Karpas-422 (cell line): Measurements from ENCODE around the gene YOD1. TPM values are rescaled to one million over a fixed set of nuclear protein-coding genes. Genes with fewer than 3 reads are reported as not detected.

Experiments used
- DNase-seq: peaks from one replicate; pipeline ENCODE4 v3.0.0-alpha.2; 2015
- H2AFZ ChIP-seq: fragments of 200-600 bp; sonication (generic); 2 replicates; pipeline ENCODE4 v1.6.1; 2014; ENCODE audit warnings: antibody characterized with exemption, low read length, mixed read lengths
- H3K27ac ChIP-seq: fragments of 200-600 bp; sonication (generic); 2 replicates; pipeline ENCODE4 v1.5.1; 2014; ENCODE audit warnings: mild to moderate bottlenecking, low read length, moderate library complexity
- H3K27me3 ChIP-seq: fragments of 200-600 bp; sonication (generic); 2 replicates; pipeline ENCODE4 v1.6.1; 2014; ENCODE audit warnings: low read length, mixed read lengths
- H3K36me3 ChIP-seq: fragments of 200-600 bp; sonication (generic); 2 replicates; pipeline ENCODE4 v1.6.1; 2014; ENCODE audit warnings: low read length, mixed read lengths; ENCODE audit not compliant: insufficient read depth
- H3K4me1 ChIP-seq: fragments of 200-600 bp; sonication (generic); 2 replicates; pipeline ENCODE4 v1.6.1; 2014; ENCODE audit warnings: mild to moderate bottlenecking, low read length, mixed read lengths
- H3K4me2 ChIP-seq: fragments of 200-600 bp; sonication (generic); 2 replicates; pipeline ENCODE4 v1.6.1; 2014; ENCODE audit warnings: low read length, low read depth, mild to moderate bottlenecking; ENCODE audit not compliant: poor library complexity, severe bottlenecking
- H3K4me3 ChIP-seq: fragments of 200-600 bp; sonication (generic); 2 replicates; pipeline ENCODE4 v1.5.1; 2014; ENCODE audit warnings: mild to moderate bottlenecking, antibody characterized with exemption, low read length, mixed read lengths
- H3K79me2 ChIP-seq: fragments of 200-600 bp; sonication (generic); 2 replicates; pipeline ENCODE4 v1.6.1; 2014; ENCODE audit warnings: mild to moderate bottlenecking, low read length, mixed read lengths
- H3K9ac ChIP-seq: fragments of 200-600 bp; sonication (generic); 2 replicates; pipeline ENCODE4 v1.6.0; 2014; ENCODE audit warnings: low read length
- H3K9me2 ChIP-seq: fragments of 200-600 bp; sonication (generic), shearing (Covaris generic); replicated peaks from 2 replicates; pipeline ENCODE4 v1.6.0; 2014; ENCODE audit warnings: mild to moderate bottlenecking, low read length, moderate library complexity; ENCODE audit not compliant: insufficient read depth
- H3K9me3 ChIP-seq: fragments of 300-700, 200-600 bp; sonication (generic); 2 replicates; pipeline ENCODE4 v1.6.1; 2014; ENCODE audit warnings: low read length, mixed read lengths
- H4K20me1 ChIP-seq: fragments of 200-600 bp; sonication (generic); 2 replicates; pipeline ENCODE4 v1.6.1; 2014; ENCODE audit warnings: mild to moderate bottlenecking, antibody characterized with exemption, low read length, low read depth; ENCODE audit not compliant: insufficient read depth
- total RNA-seq: library from RNA; depleted of rRNA; stranded (reverse); fragments of >200 nt; shearing (Covaris generic); gene quantifications from 2 replicates; pipeline ENCODE4 v1.2.3, GENCODE V29; 2014; ENCODE audit warnings: low replicate concordance

YOD1 gene
- total RNA-seq, 1 experiment from 2014 or later = not detected

GRCh38 chr1:207067665-207068064 is 16.7 kb upstream of the YOD1 start:
- no peaks in the 10 kb centered on the region for H3K79me2 ChIP-seq
- H3K9me2 ChIP-seq = no peaks in the 10 kb centered on the region
- H4K20me1 ChIP-seq = no peaks in the 10 kb centered on the region
- no peaks in the 10 kb centered on the region; the same call in 1 of the 2 replicates for H3K27me3 ChIP-seq
- no peak for DNase-seq
- no peak overlapping the region for H3K4me3 ChIP-seq
- H3K27ac ChIP-seq = no peak overlapping the region
- no peaks in the 10 kb centered on the region for H3K4me1 ChIP-seq
- no peak overlapping the region for H3K4me2 ChIP-seq
- H2AFZ ChIP-seq = no peak overlapping the region
- H3K9ac ChIP-seq = no peak overlapping the region
- H3K9me3 ChIP-seq = no peaks in the 10 kb centered on the region
- H3K36me3 ChIP-seq = no peaks in the 10 kb centered on the region

GRCh38 chr1:207067185-207067584 is 16.2 kb upstream of the YOD1 start:
- Histone ChIP-seq H3K9me2 (no peaks in the 10 kb centered on the region), H3K4me1 (no peaks in the 10 kb centered on the region), H3K36me3 (no peaks in the 10 kb centered on the region), H3K27me3 (no peaks in the 10 kb centered on the region; the same call in 1 of the 2 replicates), H2AFZ (no peak overlapping the region), H3K9me3 (no peaks in the 10 kb centered on the region), H3K79me2 (no peaks in the 10 kb centered on the region), H3K4me2 (no peak overlapping the region), H4K20me1 (no peaks in the 10 kb centered on the region), H3K4me3 (no peak overlapping the region), H3K27ac (no peak overlapping the region), H3K9ac (no peak overlapping the region)
- no peak for DNase-seq

- Histone ChIP-seq H3K79me2 (no peaks in the 10 kb centered on the region), H2AFZ (no peak overlapping the region), H3K4me3 (no peak overlapping the region), H3K27ac (no peak overlapping the region), H3K9ac (no peak overlapping the region), H3K4me1 (no peaks in the 10 kb centered on the region), H3K4me2 (no peak overlapping the region), H3K9me3 (no peaks in the 10 kb centered on the region), H3K36me3 (no peaks in the 10 kb centered on the region), H3K9me2 (no peaks in the 10 kb centered on the region), H3K27me3 (no peaks in the 10 kb centered on the region; the same call in 1 of the 2 replicates), H4K20me1 (no peaks in the 10 kb centered on the region)
- no peak for DNase-seq
Observed at GRCh38 chr1:207064561-207064960, 13.6 kb upstream of the YOD1 start.

- Histone ChIP-seq H4K20me1 (no peaks in the 10 kb centered on the region), H3K27ac (no peak overlapping the region), H3K9ac (no peak overlapping the region), H2AFZ (no peak overlapping the region), H3K79me2 (no peaks in the 10 kb centered on the region), H3K9me2 (no peaks in the 10 kb centered on the region), H3K36me3 (no peaks in the 10 kb centered on the region), H3K4me3 (no peak overlapping the region), H3K4me1 (no peaks in the 10 kb centered on the region), H3K4me2 (no peak overlapping the region), H3K27me3 (no peaks in the 10 kb centered on the region; the same call in 1 of the 2 replicates), H3K9me3 (no peaks in the 10 kb centered on the region)
- no peak for DNase-seq
Observed at GRCh38 chr1:207063014-207063413, 12.0 kb upstream of the YOD1 start.

GRCh38 chr1:207062058-207062457 is 11.1 kb upstream of the YOD1 start:
- Histone ChIP-seq H2AFZ (no peak overlapping the region), H3K9me2 (no peaks in the 10 kb centered on the region), H3K4me1 (no peaks in the 10 kb centered on the region), H3K9me3 (no peaks in the 10 kb centered on the region), H3K4me3 (no peak overlapping the region), H3K27me3 (no peaks in the 10 kb centered on the region; the same call in 1 of the 2 replicates), H4K20me1 (no peaks in the 10 kb centered on the region), H3K79me2 (no peaks in the 10 kb centered on the region), H3K27ac (no peak overlapping the region), H3K4me2 (no peak overlapping the region), H3K9ac (no peak overlapping the region), H3K36me3 (no peaks in the 10 kb centered on the region)
- DNase-seq = no peak

- no peak overlapping the region for H3K9ac ChIP-seq
- no peaks in the 10 kb centered on the region for H4K20me1 ChIP-seq
- no peaks in the 10 kb centered on the region; the same call in 1 of the 2 replicates for H3K27me3 ChIP-seq
- no peaks in the 10 kb centered on the region for H3K9me3 ChIP-seq
- no peak overlapping the region for H3K4me2 ChIP-seq
- H3K9me2 ChIP-seq = no peaks in the 10 kb centered on the region
- no peaks in the 10 kb centered on the region for H3K4me1 ChIP-seq
- no peak for DNase-seq
- H3K79me2 ChIP-seq = no peaks in the 10 kb centered on the region
- no peak overlapping the region for H3K4me3 ChIP-seq
- no peaks in the 10 kb centered on the region for H3K36me3 ChIP-seq
- no peak overlapping the region for H2AFZ ChIP-seq
- no peak overlapping the region for H3K27ac ChIP-seq
Observed at GRCh38 chr1:207060596-207060995, 9.6 kb upstream of the YOD1 start.

GRCh38 chr1:207059881-207060280 is 8.9 kb upstream of the YOD1 start:
- H3K4me3 ChIP-seq = no peak overlapping the region
- no peaks in the 10 kb centered on the region for H3K9me3 ChIP-seq
- H3K36me3 ChIP-seq = no peaks in the 10 kb centered on the region
- H3K4me1 ChIP-seq = no peaks in the 10 kb centered on the region
- no peaks in the 10 kb centered on the region for H3K79me2 ChIP-seq
- H3K9me2 ChIP-seq = no peaks in the 10 kb centered on the region
- H3K9ac ChIP-seq = no peak overlapping the region
- no peaks in the 10 kb centered on the region; the same call in 1 of the 2 replicates for H3K27me3 ChIP-seq
- no peak for DNase-seq
- no peak overlapping the region for H2AFZ ChIP-seq
- no peak overlapping the region for H3K4me2 ChIP-seq
- H3K27ac ChIP-seq = no peak overlapping the region
- no peaks in the 10 kb centered on the region for H4K20me1 ChIP-seq

GRCh38 chr1:207058878-207059867 is 8.2 kb upstream of the YOD1 start:
- Histone ChIP-seq H3K9ac (no peak overlapping the region), H3K27me3 (no peaks in the 10 kb centered on the region), H2AFZ (no peak overlapping the region), H3K4me1 (no peaks in the 10 kb centered on the region), H3K9me2 (no peaks in the 10 kb centered on the region), H3K9me3 (no peaks in the 10 kb centered on the region), H3K27ac (no peak overlapping the region), H3K36me3 (no peaks in the 10 kb centered on the region), H3K4me3 (no peak overlapping the region), H3K4me2 (no peak overlapping the region), H3K79me2 (no peaks in the 10 kb centered on the region), H4K20me1 (no peaks in the 10 kb centered on the region)
- no peak for DNase-seq
